ENCODE data around the gene MAP2.

MAP2 gene

GRCh38 chr2:209395652-209396051, 28.2 kb upstream of the MAP2 start:
- Histone ChIP-seq H4K20me1 (ENCODE audit: insufficient read depth) (no peaks in the 10 kb centered on the region), H3K36me3 (ENCODE audit: insufficient read depth) (no peaks in the 10 kb centered on the region), H3K9ac (no peak overlapping the region), H3K27me3 (ENCODE audit: insufficient read depth, low read depth) (no peaks in the 10 kb centered on the region), H3K4me2 (no peak overlapping the region), H3K79me2 (ENCODE audit: insufficient read depth, low read depth) (no peaks in the 10 kb centered on the region), H3K27ac (no peak overlapping the region), H3K4me1 (ENCODE audit: low read depth, poor library complexity, severe bottlenecking) (no peaks in the 10 kb centered on the region), H3K4me3 (IDR thresholded peaks at IDR 0.05; ENCODE audit: insufficient read depth, low read depth, low read length) (no peak overlapping the region), H2AFZ (ENCODE audit: low read depth) (no peak overlapping the region)
- no peak for TF ChIP-seq CTCF (conservative IDR thresholded peaks at IDR 0.05; ENCODE audit: low read depth, low read length)

- no peak overlapping the region for H3K9ac ChIP-seq
- H3K4me2 ChIP-seq, result no peak overlapping the region
- H3K79me2 ChIP-seq (ENCODE audit: insufficient read depth, low read depth), result no peaks in the 10 kb centered on the region
- H3K36me3 ChIP-seq (ENCODE audit: insufficient read depth), result no peaks in the 10 kb centered on the region
- no peak overlapping the region for H2AFZ ChIP-seq (ENCODE audit: low read depth)
- H3K27me3 ChIP-seq (ENCODE audit: insufficient read depth, low read depth), result no peaks in the 10 kb centered on the region
- no peaks in the 10 kb centered on the region for H3K4me1 ChIP-seq (ENCODE audit: low read depth, poor library complexity, severe bottlenecking)
- TF ChIP-seq CTCF (conservative IDR thresholded peaks at IDR 0.05; ENCODE audit: low read depth, low read length), result no peak
- H4K20me1 ChIP-seq (ENCODE audit: insufficient read depth), result no peaks in the 10 kb centered on the region
- no peak overlapping the region for H3K4me3 ChIP-seq (IDR thresholded peaks at IDR 0.05; ENCODE audit: insufficient read depth, low read depth, low read length)
- no peak overlapping the region for H3K27ac ChIP-seq
These were observed 25.4 kb upstream of the MAP2 start for GRCh38 chr2:209398463-209398862.

- H3K27ac ChIP-seq, result no peak overlapping the region
- H3K4me1 ChIP-seq (ENCODE audit: low read depth, poor library complexity, severe bottlenecking), result no peaks in the 10 kb centered on the region
- no peak overlapping the region for H3K9ac ChIP-seq
- H3K79me2 ChIP-seq (ENCODE audit: insufficient read depth, low read depth), result no peaks in the 10 kb centered on the region
- no peak overlapping the region for H3K4me2 ChIP-seq
- no peaks in the 10 kb centered on the region for H4K20me1 ChIP-seq (ENCODE audit: insufficient read depth)
- no peak overlapping the region for H3K4me3 ChIP-seq (IDR thresholded peaks at IDR 0.05; ENCODE audit: insufficient read depth, low read depth, low read length)
- H3K36me3 ChIP-seq (ENCODE audit: insufficient read depth), result no peaks in the 10 kb centered on the region
- no peak overlapping the region for H2AFZ ChIP-seq (ENCODE audit: low read depth)
- H3K27me3 ChIP-seq (ENCODE audit: insufficient read depth, low read depth), result no peaks in the 10 kb centered on the region
- no peak for TF ChIP-seq CTCF (conservative IDR thresholded peaks at IDR 0.05; ENCODE audit: low read depth, low read length)
These were observed 22.1 kb upstream of the MAP2 start for GRCh38 chr2:209401788-209402187.

GRCh38 chr2:209411296-209411695, 12.6 kb upstream of the MAP2 start:
- H3K79me2 ChIP-seq (ENCODE audit: insufficient read depth, low read depth), result no peaks in the 10 kb centered on the region
- TF ChIP-seq CTCF (conservative IDR thresholded peaks at IDR 0.05; ENCODE audit: low read depth, low read length), result no peak

More at GRCh38 chr2:209411296-209411695, 12.6 kb upstream of the MAP2 start:
- no peaks in the 10 kb centered on the region for H3K4me1 ChIP-seq (ENCODE audit: low read depth, poor library complexity, severe bottlenecking)
- H3K9ac ChIP-seq, result no peak overlapping the region
- no peak overlapping the region for H3K4me3 ChIP-seq (IDR thresholded peaks at IDR 0.05; ENCODE audit: insufficient read depth, low read depth, low read length)
- H3K4me2 ChIP-seq, result no peak overlapping the region
- no peaks in the 10 kb centered on the region for H4K20me1 ChIP-seq (ENCODE audit: insufficient read depth)
- no peaks in the 10 kb centered on the region for H3K27me3 ChIP-seq (ENCODE audit: insufficient read depth, low read depth)
- H3K36me3 ChIP-seq (ENCODE audit: insufficient read depth), result no peaks in the 10 kb centered on the region
- no peak overlapping the region for H2AFZ ChIP-seq (ENCODE audit: low read depth)
- no peak overlapping the region for H3K27ac ChIP-seq

Measured in KMS-11 (cell line).